Endometrium (tissue), 2 donors: ENCODE data around the gene IQCE.

Source experiments
- FAIRE-seq: peaks from 2 replicates; lab custom pipeline; 2012; peaks lifted over from hg19 to GRCh38; lab: Jason Lieb, UNC
- donor health status: control.
- donor health status: control.

The IQCE gene

GRCh38 chr7:2649991-2650390 is 91.2 kb downstream of the IQCE start:
- FAIRE-seq, result no peak

GRCh38 chr7:2650451-2650850 is 91.7 kb downstream of the IQCE start:
- FAIRE-seq, result no peak

GRCh38 chr7:2651336-2651735 is 92.6 kb downstream of the IQCE start:
- FAIRE-seq, result no peak

- no peak for FAIRE-seq
Measured at GRCh38 chr7:2651847-2652735, 93.3 kb downstream of the IQCE start.

GRCh38 chr7:2652736-2653060 is 93.9 kb downstream of the IQCE start:
- FAIRE-seq, result no peak

GRCh38 chr7:2654059-2654458 is 95.3 kb downstream of the IQCE start:
- no peak for FAIRE-seq

GRCh38 chr7:2655870-2656614 is 97.3 kb downstream of the IQCE start:
- FAIRE-seq, result no peak

- no peak for FAIRE-seq
Measured at GRCh38 chr7:2657208-2657607, 98.4 kb downstream of the IQCE start.

- FAIRE-seq, result no peak
Measured at GRCh38 chr7:2657920-2658671, 99.3 kb downstream of the IQCE start.

- FAIRE-seq, result no peak
Measured at GRCh38 chr7:2658941-2659340, 100.2 kb downstream of the IQCE start.

GRCh38 chr7:2659556-2660358 is 101.0 kb downstream of the IQCE start:
- no peak for FAIRE-seq

GRCh38 chr7:2660359-2661095 is 101.7 kb downstream of the IQCE start:
- FAIRE-seq, result no peak

- no peak for FAIRE-seq
Measured at GRCh38 chr7:2661096-2661449, 102.3 kb downstream of the IQCE start.

GRCh38 chr7:2661602-2662272 is 103.0 kb downstream of the IQCE start:
- no peak for FAIRE-seq

- no peak for FAIRE-seq
Measured at GRCh38 chr7:2662273-2663120, 103.7 kb downstream of the IQCE start.

GRCh38 chr7:2663121-2663886 is 104.5 kb downstream of the IQCE start:
- FAIRE-seq, result no peak

- no peak for FAIRE-seq
Measured at GRCh38 chr7:2663960-2664359, 105.2 kb downstream of the IQCE start.
